PC-9 (cell line): ENCODE data around the gene SFI1. TPM values are rescaled to one million over a fixed set of nuclear protein-coding genes. Genes with fewer than 3 reads are reported as not detected.
A peak's percentile ranks its signal among the peaks of the same experiment; 100 is the strongest.

Experiments used
- BruUV-seq: library from RNA; stranded (reverse); fragments of 400-500 nt; replicated peaks from 2 replicates; lab custom pipeline; 2021; lab: Mats Ljungman, UMichigan
- CTCF ChIA-PET: fragments of 300-600 bp; sonication (Branson Sonifier 250); formaldehyde crosslinking; loops from one replicate; lab custom pipeline; 2022; ENCODE audit warnings: antibody characterized with exemption; lab: Charles Lee
- POLR2A ChIA-PET: fragments of 300-600 bp; sonication (Branson Sonifier 250); formaldehyde crosslinking; loops from one replicate; lab custom pipeline; 2022; ENCODE audit warnings: antibody characterized with exemption; ENCODE audit not compliant: unreplicated experiment; lab: Charles Lee
- DNase-seq, 2 experiments: peaks; one replicate each; pipeline versions ENCODE4 v3.0.0 to v3.0.0-alpha.2; 2015 to 2022; ENCODE audit warnings: mixed read lengths in 1 of 2
- H2AFZ ChIP-seq: fragments of 200-600 bp; sonication (generic); 2 replicates; pipeline ENCODE4 v1.8.1; 2017; ENCODE audit warnings: antibody characterized with exemption
- H3F3A ChIP-seq: fragments of 200-600 bp; sonication (generic); 2 replicates; pipeline ENCODE4 v1.8.1; 2017; ENCODE audit warnings: antibody characterized with exemption, mild to moderate bottlenecking, low read depth; ENCODE audit not compliant: insufficient read depth
- H3K27ac ChIP-seq: fragments of 200-600 bp; sonication (generic); 2 replicates; pipeline ENCODE4 v1.6.1; 2016; ENCODE audit warnings: mixed run types
- H3K27me3 ChIP-seq: fragments of 200-600 bp; sonication (generic); 2 replicates; pipeline ENCODE4 v1.6.1; 2016; ENCODE audit warnings: low read depth, mixed run types; ENCODE audit not compliant: insufficient read depth
- H3K36me3 ChIP-seq: fragments of 200-600 bp; sonication (generic); 2 replicates; pipeline ENCODE4 v1.6.1; 2016; ENCODE audit warnings: low read depth, mixed run types
- H3K4me1 ChIP-seq: fragments of 200-600 bp; sonication (generic); replicated peaks from 2 replicates; pipeline ENCODE4 v1.6.1; 2016; ENCODE audit warnings: mixed run types; ENCODE audit not compliant: insufficient read depth
- H3K4me2 ChIP-seq: fragments of 200-600 bp; sonication (generic); 2 replicates; pipeline ENCODE4 v1.6.1; 2017; ENCODE audit warnings: mixed run types
- H3K4me3 ChIP-seq: fragments of 200-600 bp; sonication (generic); 2 replicates; pipeline ENCODE4 v1.6.1; 2016; ENCODE audit warnings: mixed run types
- H3K79me2 ChIP-seq: fragments of 200-600 bp; sonication (generic); 2 replicates; pipeline ENCODE4 v1.6.1; 2017; ENCODE audit warnings: low read depth, mixed run types
- H3K9me2 ChIP-seq: fragments of 200-600 bp; sonication (generic); 2 replicates; pipeline ENCODE4 v1.8.1; 2017; ENCODE audit warnings: mild to moderate bottlenecking; ENCODE audit not compliant: insufficient read depth
- H3K9me3 ChIP-seq: fragments of 200-600 bp; sonication (generic); 2 replicates; pipeline ENCODE4 v1.8.1; 2016; ENCODE audit warnings: low read depth; ENCODE audit not compliant: insufficient read depth
- H4K20me1 ChIP-seq: fragments of 200-600 bp; sonication (generic); 2 replicates; pipeline ENCODE4 v1.8.1; 2017; ENCODE audit not compliant: insufficient read depth
- CTCF ChIP-seq: fragments of 200-600 bp; sonication (generic); conservative IDR thresholded peaks from 2 replicates; pipeline ENCODE4 v1.6.1; 2017; ENCODE audit warnings: mixed run types, antibody characterized with exemption, mild to moderate bottlenecking, moderate library complexity
- EZH2 ChIP-seq: fragments of 200-600 bp; sonication (generic); IDR thresholded peaks from 2 replicates; pipeline ENCODE4 v1.8.0; 2017; ENCODE audit warnings: antibody characterized with exemption, low read depth
- intact Hi-C: fragments of 100-400 bp; cut with micrococcal nuclease; formaldehyde crosslinking; loops from one replicate; pipeline ENCODE4 v1.10.0; 2022; ENCODE audit not compliant: unreplicated experiment
- total RNA-seq: library from RNA; stranded (reverse); gene quantifications from 2 replicates; pipeline ENCODE4 v1.2.3, GENCODE V29; 2021

The SFI1 gene
- total RNA-seq, 1 experiment from 2014 or later: 57.9 TPM

- no peak overlapping the region; the same call in 1 of the 2 replicates for H3K27ac ChIP-seq
- TF ChIP-seq EZH2 (no peak), CTCF (no peak)
- no peak overlapping the region for H3K4me2 ChIP-seq
- peaks cover 30% of the 10 kb centered on the region for H3K4me1 ChIP-seq
- H2AFZ ChIP-seq: no peak overlapping the region
- ChIA-PET CTCF (interaction anchor here (0.6 kb wide), 1 partner anchor 26 kb away, joined by 3 read pairs; no protein-coding TSS in a partner anchor), POLR2A (interaction anchor here (0.6 kb wide), 2 partner anchors 23 to 180 kb away, joined by 3 to 4 read pairs; no protein-coding TSS in a partner anchor)
- peaks cover 25% of the 10 kb centered on the region for H3F3A ChIP-seq
- H3K4me3 ChIP-seq: no peak overlapping the region
- no peaks in the 10 kb centered on the region for H3K27me3 ChIP-seq
- 0 out of 2 replicates have a peak, but pooled peaks cover 19% of the 10 kb centered on the region for H4K20me1 ChIP-seq
- peak; percentile 44 to 73 for DNase-seq
- peaks cover 13% of the 10 kb centered on the region; the same call in 1 of the 2 replicates for H3K36me3 ChIP-seq
- H3K79me2 ChIP-seq: peaks cover 94% of the 10 kb centered on the region
- H3K9me2 ChIP-seq: no peaks in the 10 kb centered on the region
- no TSS peak for BruUV-seq
- intact Hi-C loops: loop anchor here (2.0 to 10.0 kb wide), 2 partner anchors 23 to 155 kb away; partner anchors contain the start of genes EIF4ENIF1 and PISD
- H3K9me3 ChIP-seq: no peaks in the 10 kb centered on the region
These were observed 143.2 kb downstream of the SFI1 start for GRCh38 chr22:31639436-31640039.

GRCh38 chr22:31646186-31647019 lies 150.1 kb downstream of the SFI1 start:
- no peaks in the 10 kb centered on the region; the same call in 1 of the 2 replicates for H4K20me1 ChIP-seq
- H3K4me2 ChIP-seq: peak overlapping the region; percentile 63
- no peaks in the 10 kb centered on the region for H3K9me3 ChIP-seq
- peaks cover 85% of the 10 kb centered on the region for H3K79me2 ChIP-seq
- ChIA-PET POLR2A (interaction anchor here (0.5 to 1.6 kb wide), 3 partner anchors 16 to 333 kb away, joined by 5 to 16 read pairs (median 6); partner anchors contain the start of gene PISD), CTCF (interaction anchor here (0.6 to 1.2 kb wide), 3 partner anchors 15 to 324 kb away, joined by 3 to 4 read pairs (median 3); partner anchors contain the start of gene PISD)
- intact Hi-C loops: loop anchor here (1.0 kb wide), 1 partner anchor 16 kb away; the partner anchor contains the start of gene PISD
- peaks cover 41% of the 10 kb centered on the region for H3F3A ChIP-seq
- peaks cover 45% of the 10 kb centered on the region for H3K4me1 ChIP-seq
- H3K27me3 ChIP-seq: no peaks in the 10 kb centered on the region
- no peak overlapping the region for H2AFZ ChIP-seq
- peak overlapping the region; percentile 98 for H3K27ac ChIP-seq
- no TSS peak for BruUV-seq
- TF ChIP-seq CTCF: no peak
- no peak for TF ChIP-seq EZH2
- H3K36me3 ChIP-seq: peaks cover 38% of the 10 kb centered on the region
- no peaks in the 10 kb centered on the region for H3K9me2 ChIP-seq
- H3K4me3 ChIP-seq: no peak overlapping the region; the same call in 1 of the 2 replicates
- peak; percentile 70 to 99 for DNase-seq

- H3F3A ChIP-seq: peaks cover 46% of the 10 kb centered on the region
- intact Hi-C loops: no loop called here
- no peak for DNase-seq
- no peaks in the 10 kb centered on the region; the same call in 1 of the 2 replicates for H4K20me1 ChIP-seq
- H3K9me3 ChIP-seq: no peaks in the 10 kb centered on the region
- H3K79me2 ChIP-seq: peaks cover 85% of the 10 kb centered on the region
- H3K27ac ChIP-seq: peak overlapping the region; percentile 98
- H3K27me3 ChIP-seq: no peaks in the 10 kb centered on the region
- H3K9me2 ChIP-seq: no peaks in the 10 kb centered on the region
- peaks cover 52% of the 10 kb centered on the region for H3K4me1 ChIP-seq
- no peak for TF ChIP-seq CTCF
- TF ChIP-seq EZH2: no peak
- H3K4me2 ChIP-seq: peak overlapping the region; percentile 57
- peaks cover 34% of the 10 kb centered on the region for H3K36me3 ChIP-seq
- BruUV-seq: TSS peak; percentile 88
- no peak overlapping the region for H2AFZ ChIP-seq
- ChIA-PET CTCF (interaction anchor here (0.6 to 1.2 kb wide), 3 partner anchors 14 to 324 kb away, joined by 3 to 4 read pairs (median 3); partner anchors contain the start of gene PISD), POLR2A (interaction anchor here (0.6 to 1.6 kb wide), 3 partner anchors 12 to 333 kb away, joined by 5 to 16 read pairs (median 6); partner anchors contain the start of gene PISD)
- no peak overlapping the region; the same call in 1 of the 2 replicates for H3K4me3 ChIP-seq
These were observed 150.7 kb downstream of the SFI1 start for GRCh38 chr22:31647066-31647465.
